Kidney (tissue), 14 donors: ENCODE measurements around the gene RPL26. TPM values are rescaled to one million over a fixed set of nuclear protein-coding genes. Genes with fewer than 3 reads are reported as not detected.
A peak's percentile ranks its signal among the peaks of the same experiment; 100 is the strongest.
"Not testable (repeated sequence)": the region's sequence is repeated elsewhere in the genome, so short reads cannot be mapped to it uniquely, and the experiment has no call there.

Experiments used
- DNase-seq, 5 donors: peaks; one replicate each; pipeline ENCODE4 v3.0.0-alpha.2; 2013 to 2020
- FAIRE-seq: peaks from 2 replicates; lab custom pipeline; 2012; peaks lifted over from hg19 to GRCh38; lab: Jason Lieb, UNC
- H3K27ac ChIP-seq, 2 donors: one replicate each; pipeline ENCODE4 v1.7.0; 2013; ENCODE audit warnings: low read depth in 2 of 2, low read length in 2 of 2, inconsistent platforms in 1 of 2
- H3K27me3 ChIP-seq: one replicate; pipeline ENCODE4 v1.7.1; 2013; ENCODE audit warnings: low read length, inconsistent platforms; ENCODE audit not compliant: control insufficient read depth, insufficient read depth
- H3K36me3 ChIP-seq, 3 donors: one replicate each; pipeline versions ENCODE4 v1.7.0 to v1.7.1; 2013; ENCODE audit warnings: low read length in 3 of 3, control low read depth in 1 of 3, inconsistent platforms in 1 of 3; ENCODE audit not compliant: insufficient read depth in 3 of 3, control insufficient read depth in 2 of 3
- H3K4me1 ChIP-seq, 3 donors: one replicate each; pipeline versions ENCODE4 v1.7.0 to v1.7.1; 2013; ENCODE audit warnings: low read length in 3 of 3, inconsistent platforms in 1 of 3, low read depth in 1 of 3; ENCODE audit not compliant: control insufficient read depth in 2 of 3, insufficient read depth in 2 of 3
- H3K4me3 ChIP-seq, 3 donors: one replicate each; pipeline versions ENCODE4 v1.7.0 to v1.8.1; 2013; ENCODE audit warnings: low read length in 3 of 3, control low read depth in 1 of 3, inconsistent platforms in 1 of 3
- H3K9ac ChIP-seq, 3 donors: one replicate each; pipeline versions ENCODE4 v1.7.0 to v1.7.1; 2013; ENCODE audit warnings: low read length in 3 of 3, control low read depth in 1 of 3, inconsistent platforms in 1 of 3
- H3K9me3 ChIP-seq, 3 donors: one replicate each; pipeline versions ENCODE4 v1.7.0 to v1.7.1; 2013; ENCODE audit warnings: low read length in 3 of 3, control low read depth in 1 of 3, inconsistent platforms in 1 of 3; ENCODE audit not compliant: control insufficient read depth in 2 of 3, insufficient read depth in 1 of 3
- intact Hi-C: fragments of 100-400 bp; cut with DNase I; formaldehyde crosslinking; loops from one replicate; pipeline ENCODE4 v1.11.1; 2022
- polyA plus RNA-seq: library from polyadenylated mRNA; stranded (reverse); fragments of 350-450 nt; fragmentation: Illumina TruSeq; extraction: RNeasy Lipid Tissue Mini Kit (QIAGEN cat#74804); gene quantifications from one replicate; pipeline ENCODE4 v1.2.3, GENCODE V29; 2014; ENCODE audit warnings: low read depth, low replicate concordance; ENCODE audit not compliant: insufficient read depth
- total RNA-seq: library from RNA; stranded (reverse); fragmentation: NEBNext Ultra II Directional; extraction: Animal tissue kit (Norgen Biotek cat#: 25700); gene quantifications from one replicate; pipeline ENCODE4 v1.2.1, GENCODE V29; 2021
- TF ChIP-seq, protein P1 (sequence below): IDR thresholded peaks from 3 replicates; pipeline ENCODE4 v1.5.1; 2012; ENCODE audit warnings: mild to moderate bottlenecking, moderate library complexity, borderline replicate concordance; ENCODE audit not compliant: insufficient read depth; ENCODE audit errors: extremely low read depth
- donor health status: control.
- donor health status: control.
- donor health status: control.
- donor health status: control.
- donor health status: control.
- donor health status: DM: yes; HTN: yes; CAD: no.
- donor health status: Normal renal cell carcinoma (clear cell type).

The RPL26 gene
- total and polyA plus RNA-seq, 2 donors from 2014 or later = 1,267 to 2,696 TPM

DNA sequence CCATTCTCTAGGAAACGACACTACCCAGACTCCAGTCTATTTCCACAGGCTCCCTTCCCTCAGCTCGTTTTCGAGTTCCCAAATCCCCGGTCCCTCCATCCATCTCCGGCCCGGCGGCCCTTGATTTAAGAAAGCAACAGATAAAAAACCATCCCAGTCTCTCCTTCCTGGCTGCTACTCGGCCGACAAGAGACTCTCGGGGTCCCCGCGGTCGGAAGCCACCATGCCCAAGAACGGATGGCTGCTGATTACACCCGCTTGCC lies 182 bp downstream of the RPL26 start:
- Histone ChIP-seq H3K27me3 (no peaks in the 10 kb centered on the region), H3K9ac (peak overlapping the region in 2 of 3 donors; percentile 78 to 94), H3K36me3 (peaks cover 8 to 34% (median 19%) of the 10 kb centered on the region in 3 donors), H3K27ac (peak overlapping the region in 1 of 2 donors; percentile 78), H3K4me1 (peaks cover 5 to 26% (median 22%) of the 10 kb centered on the region in 3 donors), H3K4me3 (peak overlapping the region; percentile 87 to 99 (median 97)), H3K9me3 (no peaks in the 10 kb centered on the region)
- DNase-seq (no peak), FAIRE-seq (no peak)
- TF ChIP-seq, protein P1, sequence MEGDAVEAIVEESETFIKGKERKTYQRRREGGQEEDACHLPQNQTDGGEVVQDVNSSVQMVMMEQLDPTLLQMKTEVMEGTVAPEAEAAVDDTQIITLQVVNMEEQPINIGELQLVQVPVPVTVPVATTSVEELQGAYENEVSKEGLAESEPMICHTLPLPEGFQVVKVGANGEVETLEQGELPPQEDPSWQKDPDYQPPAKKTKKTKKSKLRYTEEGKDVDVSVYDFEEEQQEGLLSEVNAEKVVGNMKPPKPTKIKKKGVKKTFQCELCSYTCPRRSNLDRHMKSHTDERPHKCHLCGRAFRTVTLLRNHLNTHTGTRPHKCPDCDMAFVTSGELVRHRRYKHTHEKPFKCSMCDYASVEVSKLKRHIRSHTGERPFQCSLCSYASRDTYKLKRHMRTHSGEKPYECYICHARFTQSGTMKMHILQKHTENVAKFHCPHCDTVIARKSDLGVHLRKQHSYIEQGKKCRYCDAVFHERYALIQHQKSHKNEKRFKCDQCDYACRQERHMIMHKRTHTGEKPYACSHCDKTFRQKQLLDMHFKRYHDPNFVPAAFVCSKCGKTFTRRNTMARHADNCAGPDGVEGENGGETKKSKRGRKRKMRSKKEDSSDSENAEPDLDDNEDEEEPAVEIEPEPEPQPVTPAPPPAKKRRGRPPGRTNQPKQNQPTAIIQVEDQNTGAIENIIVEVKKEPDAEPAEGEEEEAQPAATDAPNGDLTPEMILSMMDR = no peak
- intact Hi-C loops = no loop called here

DNA sequence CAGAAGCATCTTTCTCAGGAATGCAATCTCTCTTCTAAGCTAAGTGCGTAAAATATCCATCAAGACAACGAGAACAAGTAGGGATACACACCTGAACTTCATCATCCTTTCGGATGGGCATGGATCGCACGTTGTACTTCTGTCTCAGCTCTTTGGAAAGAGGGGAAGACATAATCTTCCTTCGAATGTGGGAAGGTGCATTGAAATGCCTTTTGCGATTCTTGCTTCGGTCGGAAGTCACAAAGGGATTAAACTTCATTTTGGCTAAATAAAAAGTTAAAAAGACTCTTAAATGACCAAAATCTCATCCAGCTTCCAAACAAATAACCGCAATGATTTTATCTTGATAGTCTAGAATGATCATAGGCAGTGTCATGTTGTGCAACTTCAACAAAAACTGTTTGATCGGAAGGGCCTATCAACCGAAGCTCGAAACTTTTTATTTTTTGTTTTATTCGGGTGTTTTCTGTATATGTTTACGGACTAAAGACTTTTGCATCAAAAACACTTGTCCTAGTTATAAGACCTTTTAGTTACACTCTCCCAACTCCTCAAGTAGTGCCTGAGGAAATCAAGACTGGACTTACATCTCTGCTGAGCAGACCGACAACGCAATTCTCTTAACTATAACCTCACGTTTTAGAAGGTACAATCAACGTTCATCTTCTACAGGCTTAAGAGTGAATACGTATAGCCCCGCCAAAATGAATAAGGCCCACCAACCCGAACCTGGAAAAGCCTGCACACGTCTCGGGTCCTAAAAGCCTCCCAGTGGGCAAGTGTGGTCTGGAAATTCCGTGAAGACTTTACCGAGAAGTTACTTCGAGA lies 727 bp downstream of the RPL26 start:
- H3K36me3 ChIP-seq = peaks cover 8 to 34% (median 19%) of the 10 kb centered on the region in 3 donors
- H3K27me3 ChIP-seq = no peaks in the 10 kb centered on the region
- no peak for DNase-seq
- intact Hi-C loops = no loop called here
- H3K9ac ChIP-seq = peak overlapping the region; percentile 30 to 94 (median 78)
- H3K9me3 ChIP-seq = no peaks in the 10 kb centered on the region
- peaks cover 5 to 26% (median 22%) of the 10 kb centered on the region in 3 donors for H3K4me1 ChIP-seq
- H3K4me3 ChIP-seq = peak overlapping the region; percentile 87 to 99 (median 97)
- no peak for FAIRE-seq
- H3K27ac ChIP-seq = peak overlapping the region in 1 of 2 donors; percentile 78
- TF ChIP-seq, protein P1 = no peak

DNA sequence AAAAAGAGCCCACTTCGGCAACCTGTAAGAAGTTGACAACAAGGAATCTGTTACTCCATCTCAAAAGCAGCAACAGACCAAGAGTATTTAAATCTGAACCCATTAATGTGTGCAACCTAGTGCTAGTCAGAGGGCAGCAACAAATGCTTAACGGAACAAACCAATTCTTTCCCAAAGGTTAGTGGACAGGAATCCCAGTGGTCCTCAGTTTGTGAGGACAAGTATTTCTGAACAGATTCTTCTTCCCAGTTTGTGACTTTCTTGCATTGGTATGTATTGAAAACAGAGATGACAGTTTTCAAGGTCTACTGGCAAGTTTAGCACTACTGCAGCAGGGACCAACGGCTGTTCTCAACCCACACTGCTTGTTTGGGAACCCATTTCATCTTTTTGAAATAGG lies 2.9 kb downstream of the RPL26 start:
- TF ChIP-seq, protein P1 = no peak
- Histone ChIP-seq H3K27ac (no peak overlapping the region), H3K9ac (peak overlapping the region in 1 of 3 donors; percentile 56), H3K4me1 (peaks cover 5 to 31% (median 26%) of the 10 kb centered on the region in 3 donors), H3K4me3 (no peak overlapping the region), H3K9me3 (no peaks in the 10 kb centered on the region), H3K27me3 (no peaks in the 10 kb centered on the region), H3K36me3 (peaks cover 8 to 34% (median 19%) of the 10 kb centered on the region in 3 donors)
- FAIRE-seq (no peak), DNase-seq (no peak)
- intact Hi-C loops = no loop called here

DNA sequence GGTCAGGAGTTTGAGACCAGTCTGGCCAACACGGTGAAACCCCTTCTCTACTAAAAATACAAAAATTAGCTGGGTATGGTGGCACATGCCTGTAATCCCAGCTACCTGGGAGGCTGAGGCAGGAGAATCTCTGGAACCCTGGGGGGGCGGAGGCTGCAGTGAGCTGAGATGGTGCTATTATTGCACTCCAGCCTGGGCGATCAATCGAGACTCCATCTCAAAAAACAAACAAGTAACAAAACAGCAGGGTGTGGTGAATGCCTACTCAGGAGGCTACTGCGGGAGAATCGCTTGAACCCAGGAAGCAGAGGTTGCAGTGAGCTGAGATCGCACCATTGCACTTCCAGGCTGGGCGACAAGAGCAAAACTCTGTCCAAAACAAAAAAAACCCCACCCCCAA lies 4.9 kb downstream of the RPL26 start:
- FAIRE-seq, H3K4me3 ChIP-seq, intact Hi-C loops, H3K9me3 ChIP-seq, H3K27ac ChIP-seq, H3K27me3 ChIP-seq, DNase-seq, H3K9ac ChIP-seq: not testable (repeated sequence)
- Histone ChIP-seq H3K36me3 (peaks cover 8 to 34% (median 19%) of the 10 kb centered on the region in 3 donors), H3K4me1 (peaks cover 5 to 27% (median 23%) of the 10 kb centered on the region in 3 donors)
